ENCODE data around the gene CBARP.

Gene CBARP

GRCh38 chr19:1265615-1266128 is 27.9 kb upstream of the CBARP start:
- DNase-seq (ENCODE audit: low read depth, low spot score) = no peak

DNA sequence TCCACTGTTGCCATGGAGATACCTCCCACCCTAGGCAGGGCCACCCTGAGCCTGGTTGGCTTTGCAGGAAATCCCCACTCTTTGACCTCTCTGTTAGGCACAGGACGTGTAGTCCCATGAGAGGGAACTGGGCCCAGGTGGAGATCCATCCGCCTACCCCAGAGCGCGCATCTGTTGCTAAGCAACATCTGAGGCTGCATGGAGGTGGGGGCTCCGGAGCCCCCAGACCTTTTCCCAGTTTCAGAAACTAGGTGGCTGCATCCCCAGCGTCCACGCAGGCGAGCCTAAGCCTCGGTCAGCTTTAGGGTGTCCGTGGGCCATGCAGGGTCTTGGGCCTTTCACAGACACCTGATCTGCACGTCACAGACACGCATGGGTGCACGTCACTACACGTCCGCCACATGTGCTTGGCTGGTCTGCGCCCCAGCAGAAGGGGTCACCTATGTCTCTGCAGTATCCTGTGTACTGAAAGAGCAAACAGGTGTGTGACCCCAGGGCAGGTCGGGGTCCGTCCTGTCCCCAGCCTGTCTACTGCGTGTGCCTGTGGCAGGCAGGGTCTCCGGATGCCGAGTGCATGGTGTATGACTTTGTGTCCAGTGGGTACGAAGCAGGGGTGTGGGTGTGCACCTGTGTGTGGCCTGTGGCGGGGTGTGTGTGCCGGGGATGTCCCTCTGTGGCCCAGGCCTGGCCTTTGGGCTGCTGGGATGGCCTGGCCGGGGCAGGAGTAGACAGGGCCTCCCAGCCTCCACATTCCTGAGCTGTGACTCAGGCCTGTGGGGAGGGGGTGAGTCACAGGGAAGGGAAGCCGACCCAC is 27.2 kb upstream of the CBARP start:
- DNase-seq (ENCODE audit: low read depth, low spot score) = no peak

GRCh38 chr19:1263188-1263587 is 25.4 kb upstream of the CBARP start:
- no peak for DNase-seq (ENCODE audit: low read depth, low spot score)

- DNase-seq (ENCODE audit: low read depth, low spot score) = no peak
Measured at GRCh38 chr19:1262623-1263123, 24.9 kb upstream of the CBARP start.

- DNase-seq (ENCODE audit: low read depth, low spot score) = no peak
Measured at GRCh38 chr19:1261798-1262622, 24.2 kb upstream of the CBARP start.

GRCh38 chr19:1261538-1261797 is 23.7 kb upstream of the CBARP start:
- DNase-seq (ENCODE audit: low read depth, low spot score) = no peak

GRCh38 chr19:1260749-1261537 is 23.1 kb upstream of the CBARP start:
- DNase-seq (ENCODE audit: low read depth, low spot score) = no peak

DNA sequence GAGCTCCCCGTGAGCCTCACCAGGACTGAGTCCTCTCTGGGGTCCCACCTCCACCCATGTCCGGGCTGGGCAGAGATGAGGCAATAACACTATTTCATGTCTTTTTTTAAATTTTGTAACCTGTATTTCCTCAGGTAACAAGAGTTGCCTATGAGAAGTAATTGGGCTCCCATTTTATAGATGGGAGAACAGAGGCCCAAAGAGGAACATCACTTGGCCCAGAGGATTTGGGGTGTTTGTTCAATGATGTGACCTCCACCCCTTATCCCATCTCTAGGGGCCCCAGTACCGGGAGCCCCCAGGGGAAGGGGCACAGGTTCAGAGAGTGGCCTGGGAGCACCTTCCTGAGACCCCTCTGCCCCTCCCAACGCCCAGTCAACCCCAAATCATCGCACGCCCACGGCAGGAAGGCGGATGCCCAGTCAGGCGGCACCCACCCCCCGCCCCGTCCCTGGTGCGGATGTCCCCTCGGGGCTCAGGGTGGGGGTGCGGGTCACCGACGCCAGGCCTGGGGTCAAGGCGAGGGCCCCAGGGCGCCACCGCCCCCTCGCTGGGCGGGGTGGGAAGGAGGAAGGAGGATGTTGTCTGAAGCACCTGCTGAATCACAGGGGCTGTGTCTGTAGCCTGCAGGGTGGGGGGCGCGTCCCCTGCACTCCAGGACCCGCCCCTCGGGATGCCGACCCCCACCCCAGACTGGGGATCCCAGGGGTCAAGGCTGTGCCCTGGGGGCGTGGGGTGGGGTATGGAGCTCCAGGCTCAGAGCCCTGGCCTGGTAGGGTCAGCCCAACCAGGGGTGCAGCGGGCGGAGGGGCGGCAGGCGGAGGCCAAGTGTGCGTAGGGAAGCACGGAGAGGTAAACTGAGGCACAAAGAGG is 22.3 kb upstream of the CBARP start:
- DNase-seq (ENCODE audit: low read depth, low spot score) = no peak

DNA sequence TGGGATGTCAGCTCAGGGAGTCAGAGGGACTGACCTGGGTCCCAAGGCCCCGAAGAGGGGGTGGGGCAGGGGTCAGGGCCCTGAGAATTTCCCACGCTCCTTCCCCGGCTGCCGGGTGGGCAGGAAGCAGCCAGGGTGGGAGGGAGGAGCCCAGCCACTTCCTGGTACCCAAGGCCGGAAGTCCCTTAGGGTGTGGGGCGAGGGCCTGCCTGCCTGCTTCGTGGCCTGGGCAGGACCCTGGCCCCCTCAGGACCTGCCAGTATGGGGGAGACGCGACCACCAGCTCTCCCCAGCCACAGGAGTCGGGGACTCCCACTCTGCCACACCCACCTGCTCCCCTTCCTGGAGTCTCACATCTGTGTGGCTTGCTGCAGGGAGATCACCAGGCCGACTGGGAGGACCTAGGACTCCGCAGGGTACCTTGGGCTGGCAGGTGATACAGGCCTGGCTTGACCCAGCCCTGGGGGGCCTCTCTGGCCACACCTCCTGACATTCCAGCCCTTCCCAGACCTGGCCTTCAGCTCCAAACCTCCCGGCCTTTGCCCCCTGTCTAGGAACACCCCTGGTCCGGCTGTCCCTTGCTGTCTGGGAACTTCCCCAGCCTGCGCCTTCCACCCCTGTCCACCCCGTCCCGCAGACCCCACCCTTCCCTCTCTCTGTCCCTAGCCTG is 21.5 kb upstream of the CBARP start:
- no peak for DNase-seq (ENCODE audit: low read depth, low spot score)

- DNase-seq (ENCODE audit: low read depth, low spot score) = no peak
Measured at GRCh38 chr19:1258707-1259205, 21.0 kb upstream of the CBARP start.

- no peak for DNase-seq (ENCODE audit: low read depth, low spot score)
Measured at GRCh38 chr19:1258163-1258492, 20.3 kb upstream of the CBARP start.

- DNase-seq (ENCODE audit: low read depth, low spot score) = no peak
Measured at GRCh38 chr19:1257475-1258162, 19.8 kb upstream of the CBARP start.

DNA sequence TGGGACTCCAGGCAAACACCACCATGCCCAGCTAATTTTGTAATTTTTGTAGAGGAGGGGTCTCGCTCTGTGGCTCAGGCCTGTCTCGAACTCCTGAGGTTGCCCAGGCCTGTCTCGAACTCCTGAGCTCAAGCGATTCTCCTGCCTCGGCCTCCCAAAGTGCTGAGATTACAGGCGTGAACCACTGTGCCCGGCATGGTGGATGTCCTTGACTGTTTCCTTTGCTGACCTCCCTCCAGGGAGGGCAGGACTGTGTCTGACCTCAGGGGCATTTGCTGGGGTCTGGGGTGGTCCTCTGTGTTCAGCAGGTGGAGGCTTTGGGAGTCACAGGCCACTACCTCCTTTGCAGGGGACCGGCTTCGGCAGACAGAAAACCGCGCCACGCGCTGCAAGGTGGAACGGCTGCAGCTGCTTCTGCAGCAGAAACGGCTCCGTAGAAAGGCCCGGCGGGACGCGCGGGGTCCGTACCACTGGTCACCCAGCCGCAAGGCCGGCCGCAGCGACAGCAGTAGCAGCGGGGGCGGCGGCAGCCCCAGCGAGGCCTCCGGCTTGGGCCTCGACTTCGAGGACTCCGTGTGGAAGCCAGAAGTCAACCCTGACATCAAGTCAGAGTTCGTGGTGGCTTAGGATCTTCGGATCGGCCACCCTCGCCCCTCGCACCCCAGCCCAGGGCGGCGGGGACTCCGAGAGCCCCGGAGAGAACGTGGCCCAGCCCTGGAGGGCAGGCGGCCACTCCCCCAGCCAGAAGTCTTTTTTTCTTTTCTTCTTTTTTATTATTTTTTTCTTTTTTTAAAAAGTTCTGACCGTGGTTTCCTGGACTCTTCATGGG is 19.1 kb upstream of the CBARP start:
- DNase-seq (ENCODE audit: low read depth, low spot score) = no peak

DNA sequence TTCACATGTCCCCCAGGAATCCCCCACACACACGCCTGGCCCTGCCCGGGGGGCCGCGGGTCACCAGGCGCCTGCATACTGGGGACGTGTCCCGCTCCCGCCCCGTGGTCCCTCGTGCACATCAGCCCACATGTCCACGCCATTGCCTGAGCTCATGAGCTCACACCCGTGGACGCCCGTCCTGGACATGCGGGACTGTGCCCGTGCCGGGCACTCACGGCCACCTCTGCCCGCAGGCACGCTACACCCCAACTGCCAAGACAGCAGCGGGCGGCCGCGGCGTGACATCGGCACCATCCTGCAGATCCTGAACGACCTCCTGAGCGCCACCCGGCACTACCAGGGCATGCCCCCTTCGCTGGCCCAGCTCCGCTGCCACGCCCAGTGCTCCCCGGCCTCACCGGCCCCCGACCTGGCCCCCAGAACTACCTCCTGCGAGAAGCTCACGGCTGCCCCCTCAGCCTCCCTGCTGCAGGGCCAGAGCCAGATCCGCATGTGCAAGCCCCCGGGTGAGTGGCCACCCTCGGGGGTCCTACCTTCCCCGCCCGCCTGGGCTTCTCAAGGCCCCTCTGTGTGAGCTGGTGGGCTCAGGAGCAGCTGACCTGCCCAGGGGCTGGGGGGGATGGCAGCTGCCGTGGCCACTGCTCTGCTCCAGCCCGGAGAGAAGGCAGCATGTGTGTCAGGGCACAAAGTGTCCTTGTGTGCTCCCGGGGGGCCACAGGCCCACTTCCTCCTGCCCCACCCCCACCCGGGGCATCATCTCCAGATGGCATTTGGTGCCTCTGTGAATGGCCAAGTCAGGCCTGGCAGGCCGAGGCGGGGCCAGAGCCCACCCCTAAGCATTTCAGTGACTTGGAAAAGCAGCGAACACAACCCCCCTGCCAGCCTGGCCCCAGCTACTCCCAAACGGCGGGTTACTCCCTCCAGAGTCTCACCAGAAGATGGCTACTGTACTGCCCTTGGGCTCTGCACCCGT is 17.7 kb upstream of the CBARP start:
- no peak for DNase-seq (ENCODE audit: low read depth, low spot score)

DNA sequence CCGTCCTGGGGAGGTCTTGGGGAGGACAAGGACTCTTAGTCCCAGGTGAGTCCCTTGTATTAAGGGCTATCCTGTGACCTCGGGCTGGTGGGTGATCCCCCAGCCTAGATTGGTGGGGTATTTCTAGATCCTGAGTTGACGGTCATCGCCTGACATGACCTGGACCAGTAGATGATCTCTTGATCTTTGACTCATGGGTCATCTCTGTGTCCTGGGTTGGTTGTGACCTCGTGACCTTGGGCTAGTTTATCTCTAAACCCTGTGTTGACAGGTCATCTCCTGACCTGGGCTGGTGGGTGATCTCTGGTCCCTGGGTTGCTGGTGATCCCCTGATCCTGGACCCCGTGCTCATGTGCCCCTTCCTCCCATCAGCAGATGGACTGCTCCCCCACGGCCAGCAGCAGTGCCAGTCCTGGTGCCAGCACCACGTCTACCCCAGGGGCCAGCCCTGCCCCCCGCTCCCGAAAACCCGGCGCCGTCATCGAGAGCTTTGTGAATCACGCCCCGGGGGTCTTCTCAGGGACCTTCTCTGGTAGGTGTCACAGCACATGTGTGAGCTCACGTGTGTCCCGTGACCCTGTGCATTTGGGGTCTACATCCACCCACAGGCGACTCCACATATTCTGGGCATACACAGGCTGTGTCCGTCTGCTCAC is 16.9 kb upstream of the CBARP start:
- DNase-seq (ENCODE audit: low read depth, low spot score) = no peak

DNA sequence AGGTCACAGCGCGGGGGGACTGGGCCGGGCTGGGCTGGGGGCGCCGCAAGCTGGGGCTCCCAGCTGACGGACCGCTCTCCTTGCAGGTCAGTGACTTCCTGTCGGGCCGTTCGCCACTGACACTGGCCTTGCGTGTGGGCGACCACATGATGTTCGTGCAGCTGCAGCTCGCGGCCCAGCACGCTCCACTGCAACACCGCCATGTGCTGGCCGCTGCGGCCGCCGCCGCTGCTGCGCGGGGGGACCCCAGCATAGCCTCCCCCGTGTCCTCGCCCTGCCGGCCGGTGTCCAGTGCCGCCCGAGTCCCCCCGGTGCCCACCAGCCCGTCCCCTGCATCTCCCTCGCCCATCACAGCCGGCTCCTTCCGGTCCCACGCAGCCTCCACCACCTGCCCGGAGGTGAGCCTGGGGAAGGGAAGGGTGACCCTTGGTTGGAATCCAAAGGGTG is 16.3 kb upstream of the CBARP start:
- DNase-seq (ENCODE audit: low read depth, low spot score) = no peak

GRCh38 chr19:1253514-1254080 is 15.8 kb upstream of the CBARP start:
- no peak for DNase-seq (ENCODE audit: low read depth, low spot score)
